ENCODE results near the gene THUMPD2.
A peak's percentile ranks its signal among the peaks of the same experiment; 100 is the strongest.
"Not testable (repeated sequence)": the region's sequence is repeated elsewhere in the genome, so short reads cannot be mapped to it uniquely, and the experiment has no call there.

The THUMPD2 gene

GRCh38 chr2:39728085-39728484 is 51.0 kb downstream of the THUMPD2 start:
- H3K9me3 ChIP-seq (ENCODE audit: control insufficient read depth, low read length); H3K18ac ChIP-seq (ENCODE audit: low read depth in 1 of 2, low read length in 2 of 2); H4K91ac ChIP-seq (ENCODE audit: low read length); H3K9ac ChIP-seq (ENCODE audit: low read length); H2AK5ac ChIP-seq (ENCODE audit: low read length, severe bottlenecking); H2AFZ ChIP-seq (ENCODE audit: low read depth, low read length); H4K8ac ChIP-seq (ENCODE audit: low read length); H2BK15ac ChIP-seq (ENCODE audit: low read depth, poor library complexity, severe bottlenecking); H3K79me1 ChIP-seq (replicated peaks; ENCODE audit: low read length, poor library complexity, severe bottlenecking); H2BK120ac ChIP-seq (ENCODE audit: low read depth, low read length); H3K36me3 ChIP-seq (ENCODE audit: control insufficient read depth in 1 of 2, insufficient read depth in 2 of 2, low read depth in 1 of 2, low read length in 2 of 2); H3K14ac ChIP-seq (ENCODE audit: low read length in 2 of 2); H3K27me3 ChIP-seq (ENCODE audit: control insufficient read depth in 1 of 2, insufficient read depth in 1 of 2, low read length in 2 of 2); H3K4ac ChIP-seq (ENCODE audit: low read depth in 1 of 2, low read length in 2 of 2); H2BK12ac ChIP-seq (ENCODE audit: low read length in 2 of 2); H3K27ac ChIP-seq (ENCODE audit: low read length, poor library complexity, severe bottlenecking); H3K4me2 ChIP-seq (ENCODE audit: low read length, poor library complexity, severe bottlenecking); H2BK5ac ChIP-seq (ENCODE audit: low read depth, low read length, poor library complexity, severe bottlenecking); H3K23ac ChIP-seq (ENCODE audit: low read length in 2 of 2); H3K4me3 ChIP-seq (ENCODE audit: insufficient read depth in 1 of 2, low read depth in 1 of 2, low read length in 2 of 2): not testable (repeated sequence)
- WGBS, result 86% methylated on average over 3 of the region's 4 CpGs
- DNase-seq, result peak; percentile 68
- H3K4me1 ChIP-seq (ENCODE audit: control insufficient read depth, insufficient read depth, low read depth, low read length), result peaks cover 14% of the 10 kb centered on the region

- no peak for DNase-seq
- Histone ChIP-seq H3K9me3 (ENCODE audit: control insufficient read depth, low read length) (no peaks in the 10 kb centered on the region), H4K8ac (ENCODE audit: low read length) (no peak overlapping the region), H3K4me3 (ENCODE audit: insufficient read depth in 1 of 2, low read depth in 1 of 2, low read length in 2 of 2) (no peak overlapping the region), H3K9ac (ENCODE audit: low read length) (no peak overlapping the region), H2BK120ac (ENCODE audit: low read depth, low read length) (no peak overlapping the region), H2AK5ac (ENCODE audit: low read length, severe bottlenecking) (no peak overlapping the region), H3K4me1 (ENCODE audit: control insufficient read depth, insufficient read depth, low read depth, low read length) (peaks cover 7% of the 10 kb centered on the region), H4K91ac (ENCODE audit: low read length) (no peak overlapping the region), H3K18ac (ENCODE audit: low read depth in 1 of 2, low read length in 2 of 2) (no peak overlapping the region), H2BK15ac (ENCODE audit: low read depth, poor library complexity, severe bottlenecking) (no peak overlapping the region), H3K27me3 (ENCODE audit: control insufficient read depth in 1 of 2, insufficient read depth in 1 of 2, low read length in 2 of 2) (no peaks in the 10 kb centered on the region), H3K4ac (ENCODE audit: low read depth in 1 of 2, low read length in 2 of 2) (no peak overlapping the region), H3K4me2 (ENCODE audit: low read length, poor library complexity, severe bottlenecking) (no peak overlapping the region), H3K23ac (ENCODE audit: low read length in 2 of 2) (no peak overlapping the region), H2AFZ (ENCODE audit: low read depth, low read length) (no peak overlapping the region), H3K27ac (ENCODE audit: low read length, poor library complexity, severe bottlenecking) (no peak overlapping the region), H3K14ac (ENCODE audit: low read length in 2 of 2) (no peak overlapping the region), H3K79me1 (replicated peaks; ENCODE audit: low read length, poor library complexity, severe bottlenecking) (peaks cover 2% of the 10 kb centered on the region), H2BK5ac (ENCODE audit: low read depth, low read length, poor library complexity, severe bottlenecking) (no peak overlapping the region), H2BK12ac (ENCODE audit: low read length in 2 of 2) (no peak overlapping the region), H3K36me3 (ENCODE audit: control insufficient read depth in 1 of 2, insufficient read depth in 2 of 2, low read depth in 1 of 2, low read length in 2 of 2) (peaks cover 0 to 3% of the 10 kb centered on the region in 2 experiments)
- 91% methylated on average over 5 of the region's 5 CpGs for WGBS
Observed at GRCh38 chr2:39725401-39725800, 53.7 kb downstream of the THUMPD2 start.

GRCh38 chr2:39724828-39725144 is 54.3 kb downstream of the THUMPD2 start:
- Histone ChIP-seq H2BK120ac (ENCODE audit: low read depth, low read length) (no peak overlapping the region), H2AFZ (ENCODE audit: low read depth, low read length) (no peak overlapping the region), H3K14ac (ENCODE audit: low read length in 2 of 2) (no peak overlapping the region), H2AK5ac (ENCODE audit: low read length, severe bottlenecking) (peak overlapping the region; percentile 82), H4K91ac (ENCODE audit: low read length) (no peak overlapping the region), H3K9ac (ENCODE audit: low read length) (no peak overlapping the region), H2BK12ac (ENCODE audit: low read length in 2 of 2) (no peak overlapping the region), H3K79me1 (replicated peaks; ENCODE audit: low read length, poor library complexity, severe bottlenecking) (no peaks in the 10 kb centered on the region), H3K4me2 (ENCODE audit: low read length, poor library complexity, severe bottlenecking) (no peak overlapping the region), H4K8ac (ENCODE audit: low read length) (no peak overlapping the region), H3K23ac (ENCODE audit: low read length in 2 of 2) (no peak overlapping the region), H3K4ac (ENCODE audit: low read depth in 1 of 2, low read length in 2 of 2) (no peak overlapping the region), H3K36me3 (ENCODE audit: control insufficient read depth in 1 of 2, insufficient read depth in 2 of 2, low read depth in 1 of 2, low read length in 2 of 2) (no peaks in the 10 kb centered on the region), H3K27ac (ENCODE audit: low read length, poor library complexity, severe bottlenecking) (no peak overlapping the region), H2BK15ac (ENCODE audit: low read depth, poor library complexity, severe bottlenecking) (no peak overlapping the region), H3K4me1 (ENCODE audit: control insufficient read depth, insufficient read depth, low read depth, low read length) (peaks cover 7% of the 10 kb centered on the region), H2BK5ac (ENCODE audit: low read depth, low read length, poor library complexity, severe bottlenecking) (no peak overlapping the region), H3K9me3 (ENCODE audit: control insufficient read depth, low read length) (no peaks in the 10 kb centered on the region), H3K27me3 (ENCODE audit: control insufficient read depth in 1 of 2, insufficient read depth in 1 of 2, low read length in 2 of 2) (no peaks in the 10 kb centered on the region), H3K4me3 (ENCODE audit: insufficient read depth in 1 of 2, low read depth in 1 of 2, low read length in 2 of 2) (no peak overlapping the region), H3K18ac (ENCODE audit: low read depth in 1 of 2, low read length in 2 of 2) (no peak overlapping the region)
- 100% methylated on average over 4 of the region's 4 CpGs for WGBS
- DNase-seq, result no peak

GRCh38 chr2:39723946-39724827 is 54.9 kb downstream of the THUMPD2 start:
- Histone ChIP-seq H3K23ac (ENCODE audit: low read length in 2 of 2) (no peak overlapping the region), H3K4me3 (ENCODE audit: insufficient read depth in 1 of 2, low read depth in 1 of 2, low read length in 2 of 2) (no peak overlapping the region), H2BK5ac (ENCODE audit: low read depth, low read length, poor library complexity, severe bottlenecking) (no peak overlapping the region), H3K4ac (ENCODE audit: low read depth in 1 of 2, low read length in 2 of 2) (no peak overlapping the region), H3K9ac (ENCODE audit: low read length) (no peak overlapping the region), H3K36me3 (ENCODE audit: control insufficient read depth in 1 of 2, insufficient read depth in 2 of 2, low read depth in 1 of 2, low read length in 2 of 2) (no peaks in the 10 kb centered on the region), H2BK12ac (ENCODE audit: low read length in 2 of 2) (no peak overlapping the region), H3K18ac (ENCODE audit: low read depth in 1 of 2, low read length in 2 of 2) (no peak overlapping the region), H3K27me3 (ENCODE audit: control insufficient read depth in 1 of 2, insufficient read depth in 1 of 2, low read length in 2 of 2) (no peaks in the 10 kb centered on the region), H3K14ac (ENCODE audit: low read length in 2 of 2) (no peak overlapping the region), H2BK120ac (ENCODE audit: low read depth, low read length) (no peak overlapping the region), H2AK5ac (ENCODE audit: low read length, severe bottlenecking) (peak overlapping the region; percentile 61), H2BK15ac (ENCODE audit: low read depth, poor library complexity, severe bottlenecking) (no peak overlapping the region), H3K4me2 (ENCODE audit: low read length, poor library complexity, severe bottlenecking) (peak overlapping the region; percentile 30), H3K27ac (ENCODE audit: low read length, poor library complexity, severe bottlenecking) (no peak overlapping the region), H2AFZ (ENCODE audit: low read depth, low read length) (no peak overlapping the region), H3K79me1 (replicated peaks; ENCODE audit: low read length, poor library complexity, severe bottlenecking) (no peaks in the 10 kb centered on the region), H4K91ac (ENCODE audit: low read length) (no peak overlapping the region), H3K4me1 (ENCODE audit: control insufficient read depth, insufficient read depth, low read depth, low read length) (peaks cover 7% of the 10 kb centered on the region), H4K8ac (ENCODE audit: low read length) (no peak overlapping the region), H3K9me3 (ENCODE audit: control insufficient read depth, low read length) (no peaks in the 10 kb centered on the region)
- 74% methylated on average over 7 of the region's 9 CpGs for WGBS
- DNase-seq, result no peak

Measured in mesenchymal stem cell (in vitro differentiated cells and primary cell).